ENCODE results near the gene CACNB3. TPM values are rescaled to one million over a fixed set of nuclear protein-coding genes. Genes with fewer than 3 reads are reported as not detected.

Gene CACNB3
- total and polyA plus RNA-seq, 9 of the 15 experiments (the other 6 are each of a cell fraction or from before 2014, with no cell fraction given) = 0.24 to 2.0 (median 1.5) TPM

DNA sequence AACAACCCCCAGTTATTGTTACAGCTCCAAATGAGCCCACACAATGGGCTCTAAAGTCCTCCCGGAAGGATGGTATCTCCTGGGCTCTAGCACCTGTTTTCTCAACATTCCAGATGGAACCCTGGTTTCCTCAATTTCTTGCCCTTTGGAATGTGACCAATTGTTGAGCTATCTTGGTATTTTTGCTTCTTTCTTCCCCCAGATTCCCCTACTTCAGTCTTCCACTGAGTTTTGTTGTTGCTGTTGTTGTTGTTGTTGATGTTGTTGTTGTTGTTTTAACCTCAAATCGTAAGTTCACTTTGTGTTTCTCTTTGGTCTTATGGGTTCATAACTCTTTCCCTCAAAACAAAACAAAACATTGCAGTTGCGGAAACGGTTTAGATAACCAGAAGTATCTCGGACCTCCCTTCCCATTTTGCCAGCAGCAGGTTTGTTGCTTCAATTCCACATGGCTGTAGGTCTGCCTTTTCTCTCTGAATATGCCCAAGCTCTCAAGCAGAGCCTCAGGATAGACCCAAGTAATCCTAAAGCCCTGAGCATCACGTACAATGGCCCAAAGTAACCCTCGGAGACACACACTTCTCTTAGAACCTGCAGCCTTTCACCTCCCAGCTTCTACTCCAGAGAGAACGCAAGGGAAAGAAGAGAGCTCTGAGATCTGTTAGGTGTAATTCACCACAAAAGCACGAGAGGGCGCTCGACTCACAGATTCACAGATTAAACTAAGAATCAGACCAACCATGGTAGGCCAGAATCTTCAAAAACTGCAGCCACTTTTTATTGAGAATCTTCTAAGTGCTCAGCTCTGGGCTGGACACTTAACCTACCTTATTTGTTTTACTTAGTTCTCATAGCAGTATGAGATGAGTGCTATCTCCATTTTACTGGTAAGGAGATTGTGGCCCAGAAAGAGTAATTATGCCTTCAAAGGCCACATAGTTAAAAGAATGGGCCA lies 34.7 kb downstream of the CACNB3 start (continued):
- TF ChIP-seq KDM4B (IDR thresholded peaks at IDR 0.05; ENCODE audit: borderline replicate concordance in 2 of 2, low read depth in 1 of 2) (no peak), RNF2 (IDR thresholded peaks at IDR 0.05) (no peak), ELF2 (CRISPR knock-in tag; IDR thresholded peaks at IDR 0.05) (no peak), ZNF764 (CRISPR knock-in tag; IDR thresholded peaks at IDR 0.05; ENCODE audit: low read depth) (no peak), ZFX (CRISPR knock-in tag; IDR thresholded peaks at IDR 0.05) (peak; percentile 54; the same call in 1 of the 2 replicates), BCLAF1 (IDR thresholded peaks at IDR 0.05; ENCODE audit: borderline replicate concordance in 1 of 2, control insufficient read depth in 1 of 2, low read depth in 2 of 2, low read length in 1 of 2) (no peak), ZZZ3 (IDR thresholded peaks at IDR 0.05) (no peak), POLR2A (conservative IDR thresholded peaks at IDR 0.05) (peak; percentile 42), STAG1 (CRISPR knock-in tag; IDR thresholded peaks at IDR 0.05; ENCODE audit: borderline replicate concordance) (no peak; the same call in 1 of the 2 replicates), U2AF2 (optimal IDR thresholded peaks at IDR 0.05; ENCODE audit: low read depth, low read length) (no peak)
- TF ChIP-seq, protein P1, sequence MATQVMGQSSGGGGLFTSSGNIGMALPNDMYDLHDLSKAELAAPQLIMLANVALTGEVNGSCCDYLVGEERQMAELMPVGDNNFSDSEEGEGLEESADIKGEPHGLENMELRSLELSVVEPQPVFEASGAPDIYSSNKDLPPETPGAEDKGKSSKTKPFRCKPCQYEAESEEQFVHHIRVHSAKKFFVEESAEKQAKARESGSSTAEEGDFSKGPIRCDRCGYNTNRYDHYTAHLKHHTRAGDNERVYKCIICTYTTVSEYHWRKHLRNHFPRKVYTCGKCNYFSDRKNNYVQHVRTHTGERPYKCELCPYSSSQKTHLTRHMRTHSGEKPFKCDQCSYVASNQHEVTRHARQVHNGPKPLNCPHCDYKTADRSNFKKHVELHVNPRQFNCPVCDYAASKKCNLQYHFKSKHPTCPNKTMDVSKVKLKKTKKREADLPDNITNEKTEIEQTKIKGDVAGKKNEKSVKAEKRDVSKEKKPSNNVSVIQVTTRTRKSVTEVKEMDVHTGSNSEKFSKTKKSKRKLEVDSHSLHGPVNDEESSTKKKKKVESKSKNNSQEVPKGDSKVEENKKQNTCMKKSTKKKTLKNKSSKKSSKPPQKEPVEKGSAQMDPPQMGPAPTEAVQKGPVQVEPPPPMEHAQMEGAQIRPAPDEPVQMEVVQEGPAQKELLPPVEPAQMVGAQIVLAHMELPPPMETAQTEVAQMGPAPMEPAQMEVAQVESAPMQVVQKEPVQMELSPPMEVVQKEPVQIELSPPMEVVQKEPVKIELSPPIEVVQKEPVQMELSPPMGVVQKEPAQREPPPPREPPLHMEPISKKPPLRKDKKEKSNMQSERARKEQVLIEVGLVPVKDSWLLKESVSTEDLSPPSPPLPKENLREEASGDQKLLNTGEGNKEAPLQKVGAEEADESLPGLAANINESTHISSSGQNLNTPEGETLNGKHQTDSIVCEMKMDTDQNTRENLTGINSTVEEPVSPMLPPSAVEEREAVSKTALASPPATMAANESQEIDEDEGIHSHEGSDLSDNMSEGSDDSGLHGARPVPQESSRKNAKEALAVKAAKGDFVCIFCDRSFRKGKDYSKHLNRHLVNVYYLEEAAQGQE (IDR thresholded peaks at IDR 0.05; ENCODE audit: borderline replicate concordance) = peak; percentile 87
- TF ChIP-seq, protein P1 (CRISPR knock-in tag; IDR thresholded peaks at IDR 0.05; ENCODE audit: low read depth) = no peak
- TF ChIP-seq, protein P2, sequence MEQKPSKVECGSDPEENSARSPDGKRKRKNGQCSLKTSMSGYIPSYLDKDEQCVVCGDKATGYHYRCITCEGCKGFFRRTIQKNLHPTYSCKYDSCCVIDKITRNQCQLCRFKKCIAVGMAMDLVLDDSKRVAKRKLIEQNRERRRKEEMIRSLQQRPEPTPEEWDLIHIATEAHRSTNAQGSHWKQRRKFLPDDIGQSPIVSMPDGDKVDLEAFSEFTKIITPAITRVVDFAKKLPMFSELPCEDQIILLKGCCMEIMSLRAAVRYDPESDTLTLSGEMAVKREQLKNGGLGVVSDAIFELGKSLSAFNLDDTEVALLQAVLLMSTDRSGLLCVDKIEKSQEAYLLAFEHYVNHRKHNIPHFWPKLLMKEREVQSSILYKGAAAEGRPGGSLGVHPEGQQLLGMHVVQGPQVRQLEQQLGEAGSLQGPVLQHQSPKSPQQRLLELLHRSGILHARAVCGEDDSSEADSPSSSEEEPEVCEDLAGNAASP (IDR thresholded peaks at IDR 0.05) = no peak
- TF ChIP-seq, protein P3, sequence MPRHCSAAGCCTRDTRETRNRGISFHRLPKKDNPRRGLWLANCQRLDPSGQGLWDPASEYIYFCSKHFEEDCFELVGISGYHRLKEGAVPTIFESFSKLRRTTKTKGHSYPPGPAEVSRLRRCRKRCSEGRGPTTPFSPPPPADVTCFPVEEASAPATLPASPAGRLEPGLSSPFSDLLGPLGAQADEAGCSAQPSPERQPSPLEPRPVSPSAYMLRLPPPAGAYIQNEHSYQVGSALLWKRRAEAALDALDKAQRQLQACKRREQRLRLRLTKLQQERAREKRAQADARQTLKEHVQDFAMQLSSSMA (CRISPR knock-in tag; IDR thresholded peaks at IDR 0.05) = no peak
